ENCODE results near the gene CCT7. TPM values are rescaled to one million over a fixed set of nuclear protein-coding genes. Genes with fewer than 3 reads are reported as not detected.
A peak's percentile ranks its signal among the peaks of the same experiment; 100 is the strongest.

Gene CCT7
- total RNA-seq, 2 donors from 2014 or later: 417 to 436 TPM

DNA sequence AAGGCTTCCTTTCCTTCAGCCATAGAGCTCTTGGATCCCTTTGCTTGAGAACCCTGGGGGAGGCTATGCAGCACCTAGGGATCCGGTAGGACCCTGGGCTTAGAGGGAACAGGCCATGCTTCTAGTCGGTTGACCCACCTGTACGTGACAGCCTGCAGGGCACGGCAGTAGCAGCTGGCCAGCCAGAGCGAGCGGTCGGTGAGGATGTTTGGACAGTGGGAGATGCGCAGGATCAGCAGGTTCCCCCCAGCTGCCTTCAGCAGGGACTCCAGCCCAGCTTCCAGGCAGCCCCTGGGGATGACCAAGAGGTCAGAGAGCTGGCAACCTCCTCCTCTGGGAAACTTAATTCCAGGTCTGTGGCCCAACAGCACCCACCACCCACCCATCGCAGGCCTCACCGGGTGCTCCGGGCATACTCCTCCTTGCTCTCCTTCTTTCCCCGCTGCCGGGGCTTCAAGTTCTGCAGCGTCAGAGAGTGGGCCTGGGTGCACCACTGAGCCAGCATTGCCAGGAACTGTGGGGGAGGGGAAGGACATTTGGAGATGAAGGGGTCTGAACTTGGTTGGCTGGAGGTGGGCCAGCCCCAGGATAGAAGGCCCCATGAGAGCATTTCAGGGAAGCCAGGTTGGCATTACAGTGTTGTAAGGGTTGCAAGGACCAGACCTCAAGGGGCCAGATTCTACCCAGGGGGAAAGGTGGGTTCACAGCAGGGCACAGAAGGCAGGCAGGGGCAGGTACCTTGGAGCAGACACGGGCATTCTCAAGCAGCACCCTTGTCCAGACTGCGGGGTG is 29.6 kb downstream of the CCT7 start:
- peaks cover 12 to 13% of the 10 kb centered on the region in 2 donors for H3K4me1 Mint-ChIP-seq (ENCODE audit: low read depth in 2 of 2)
- H3K27ac Mint-ChIP-seq: no peak overlapping the region
- no peak overlapping the region for H3K4me3 Mint-ChIP-seq
- H3K9me3 Mint-ChIP-seq: no peaks in the 10 kb centered on the region
- H3K36me3 Mint-ChIP-seq: peaks cover 6% of the 10 kb centered on the region
- ATAC-seq (no peak), DNase-seq (ENCODE audit: low spot score) (no peak)
- H3K27me3 Mint-ChIP-seq: no peaks in the 10 kb centered on the region

GRCh38 chr2:73264332-73264606 is 30.2 kb downstream of the CCT7 start:
- peaks cover 6% of the 10 kb centered on the region for H3K36me3 Mint-ChIP-seq
- H3K27me3 Mint-ChIP-seq: no peaks in the 10 kb centered on the region
- ATAC-seq (no peak), DNase-seq (ENCODE audit: low spot score) (no peak)
- H3K4me1 Mint-ChIP-seq (ENCODE audit: low read depth in 2 of 2): peaks cover 12 to 13% of the 10 kb centered on the region in 2 donors
- no peak overlapping the region for H3K4me3 Mint-ChIP-seq
- H3K27ac Mint-ChIP-seq: no peak overlapping the region
- no peaks in the 10 kb centered on the region for H3K9me3 Mint-ChIP-seq

GRCh38 chr2:73264783-73265182 is 30.7 kb downstream of the CCT7 start:
- ATAC-seq (no peak), DNase-seq (ENCODE audit: low spot score) (no peak)
- Mint-ChIP-seq H3K27me3 (no peaks in the 10 kb centered on the region), H3K4me1 (ENCODE audit: low read depth in 2 of 2) (peaks cover 13% of the 10 kb centered on the region in 2 donors), H3K36me3 (peaks cover 6% of the 10 kb centered on the region), H3K4me3 (no peak overlapping the region), H3K9me3 (no peaks in the 10 kb centered on the region), H3K27ac (no peak overlapping the region)

DNA sequence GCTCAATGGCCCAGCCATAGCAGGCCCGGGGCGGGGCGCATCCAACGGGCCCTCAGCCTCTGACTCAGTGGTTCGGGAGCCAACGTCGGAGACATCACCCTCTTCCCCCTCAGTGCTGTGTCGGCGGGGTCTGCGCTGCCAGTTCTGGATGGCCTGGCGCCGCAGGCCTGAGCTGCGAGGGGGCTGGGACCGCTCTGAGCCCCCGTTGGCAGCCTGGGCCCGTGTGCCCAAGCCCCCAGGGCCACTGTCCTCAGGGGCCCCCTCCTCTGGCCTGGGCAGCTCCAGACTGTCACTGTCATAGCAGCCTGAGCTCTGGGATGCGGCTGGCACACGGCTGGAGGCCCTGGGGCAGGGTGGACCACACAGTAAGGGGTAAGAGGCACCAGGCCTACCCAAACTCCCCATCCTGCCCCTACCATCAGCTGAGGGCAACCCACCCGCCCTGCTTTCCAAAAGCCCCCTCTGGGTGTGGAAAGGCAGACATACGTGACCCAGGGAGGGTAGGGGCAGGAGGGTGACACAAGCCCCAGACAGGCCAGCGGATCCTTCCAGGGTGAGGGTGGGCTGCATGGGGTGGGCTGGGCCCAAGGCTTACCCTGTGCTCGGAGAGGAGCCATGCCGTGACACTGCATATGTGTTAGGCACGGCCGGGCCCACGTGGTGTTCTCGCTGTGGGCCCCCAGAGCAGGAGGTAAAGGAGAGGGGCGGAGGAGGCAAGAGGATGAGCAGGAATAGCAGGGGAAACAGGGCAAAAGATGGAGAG is 31.4 kb downstream of the CCT7 start:
- Mint-ChIP-seq H3K36me3 (peaks cover 6% of the 10 kb centered on the region), H3K4me3 (no peak overlapping the region), H3K27ac (no peak overlapping the region), H3K4me1 (ENCODE audit: low read depth in 2 of 2) (peaks cover 13 to 16% of the 10 kb centered on the region in 2 donors), H3K27me3 (peaks cover 0 to 3% of the 10 kb centered on the region in 2 donors), H3K9me3 (no peaks in the 10 kb centered on the region)
- DNase-seq (ENCODE audit: low spot score) (no peak), ATAC-seq (no peak)

GRCh38 chr2:73266061-73266901 is 32.2 kb downstream of the CCT7 start:
- Mint-ChIP-seq H3K4me1 (ENCODE audit: low read depth in 2 of 2) (peaks cover 13 to 16% of the 10 kb centered on the region in 2 donors), H3K4me3 (no peak overlapping the region), H3K36me3 (peaks cover 6% of the 10 kb centered on the region), H3K27ac (no peak overlapping the region), H3K9me3 (no peaks in the 10 kb centered on the region), H3K27me3 (peaks cover 0 to 3% of the 10 kb centered on the region in 2 donors)
- DNase-seq (ENCODE audit: low spot score) (no peak), ATAC-seq (no peak)

DNA sequence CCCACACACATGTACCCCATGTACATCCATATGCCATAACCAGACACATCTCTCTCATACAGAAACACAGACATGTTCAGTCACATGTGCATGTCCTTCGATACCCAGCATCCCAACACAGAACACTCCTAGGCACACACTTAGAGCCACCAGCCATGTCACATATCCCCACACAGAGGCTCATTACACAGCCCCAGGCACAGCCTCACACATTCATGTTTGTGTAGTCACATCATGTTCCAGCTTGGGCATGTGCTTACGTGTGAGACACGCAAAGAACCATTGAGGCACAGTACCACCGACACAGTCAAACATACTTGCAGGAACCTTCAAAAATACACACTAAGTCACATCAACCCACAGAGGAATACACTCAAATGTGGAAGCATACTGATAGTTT is 32.9 kb downstream of the CCT7 start:
- DNase-seq (ENCODE audit: low spot score) (no peak), ATAC-seq (no peak)
- Mint-ChIP-seq H3K4me1 (ENCODE audit: low read depth in 2 of 2) (peaks cover 13 to 16% of the 10 kb centered on the region in 2 donors), H3K27me3 (peaks cover 0 to 3% of the 10 kb centered on the region in 2 donors), H3K27ac (no peak overlapping the region), H3K36me3 (peaks cover 6% of the 10 kb centered on the region), H3K9me3 (no peaks in the 10 kb centered on the region), H3K4me3 (no peak overlapping the region)

DNA sequence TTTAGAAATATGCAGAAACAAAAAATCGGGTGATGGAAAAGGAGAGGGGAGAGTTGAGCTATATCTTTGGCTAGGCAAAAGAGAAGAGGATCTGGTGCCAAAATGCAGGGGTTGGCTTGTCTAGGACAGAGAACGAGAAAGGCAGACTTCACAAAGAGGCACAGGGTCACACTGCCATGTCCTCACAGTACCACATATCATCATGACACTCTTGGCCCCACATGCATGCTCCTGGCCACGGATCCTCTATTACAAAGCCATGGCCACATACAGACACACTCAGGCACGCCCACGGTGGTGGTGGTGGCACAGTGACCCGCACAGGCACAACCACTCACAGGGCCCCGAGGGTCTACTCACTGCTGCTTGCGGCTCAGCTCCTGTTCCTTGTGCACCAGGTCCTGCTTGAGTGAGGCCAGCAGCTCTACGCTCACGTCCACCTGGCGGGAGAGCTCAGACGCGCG is 34.3 kb downstream of the CCT7 start:
- ATAC-seq (no peak), DNase-seq (ENCODE audit: low spot score) (no peak)
- Mint-ChIP-seq H3K4me3 (peak overlapping the region; percentile 67), H3K4me1 (ENCODE audit: low read depth in 2 of 2) (peaks cover 13 to 16% of the 10 kb centered on the region in 2 donors), H3K27ac (no peak overlapping the region), H3K9me3 (no peaks in the 10 kb centered on the region), H3K36me3 (peaks cover 6% of the 10 kb centered on the region), H3K27me3 (peaks cover 0 to 3% of the 10 kb centered on the region in 2 donors)

- no peak overlapping the region for H3K4me3 Mint-ChIP-seq
- ATAC-seq (peak; percentile 87 to 90), DNase-seq (ENCODE audit: low spot score) (peak; percentile 78)
- H3K27me3 Mint-ChIP-seq: peaks cover 0 to 3% of the 10 kb centered on the region in 2 donors
- H3K4me1 Mint-ChIP-seq (ENCODE audit: low read depth in 2 of 2): peaks cover 13 to 16% of the 10 kb centered on the region in 2 donors
- no peak overlapping the region for H3K27ac Mint-ChIP-seq
- H3K9me3 Mint-ChIP-seq: no peaks in the 10 kb centered on the region
- peaks cover 6% of the 10 kb centered on the region for H3K36me3 Mint-ChIP-seq
Measured at GRCh38 chr2:73268830-73269685, 35.0 kb downstream of the CCT7 start.

DNA sequence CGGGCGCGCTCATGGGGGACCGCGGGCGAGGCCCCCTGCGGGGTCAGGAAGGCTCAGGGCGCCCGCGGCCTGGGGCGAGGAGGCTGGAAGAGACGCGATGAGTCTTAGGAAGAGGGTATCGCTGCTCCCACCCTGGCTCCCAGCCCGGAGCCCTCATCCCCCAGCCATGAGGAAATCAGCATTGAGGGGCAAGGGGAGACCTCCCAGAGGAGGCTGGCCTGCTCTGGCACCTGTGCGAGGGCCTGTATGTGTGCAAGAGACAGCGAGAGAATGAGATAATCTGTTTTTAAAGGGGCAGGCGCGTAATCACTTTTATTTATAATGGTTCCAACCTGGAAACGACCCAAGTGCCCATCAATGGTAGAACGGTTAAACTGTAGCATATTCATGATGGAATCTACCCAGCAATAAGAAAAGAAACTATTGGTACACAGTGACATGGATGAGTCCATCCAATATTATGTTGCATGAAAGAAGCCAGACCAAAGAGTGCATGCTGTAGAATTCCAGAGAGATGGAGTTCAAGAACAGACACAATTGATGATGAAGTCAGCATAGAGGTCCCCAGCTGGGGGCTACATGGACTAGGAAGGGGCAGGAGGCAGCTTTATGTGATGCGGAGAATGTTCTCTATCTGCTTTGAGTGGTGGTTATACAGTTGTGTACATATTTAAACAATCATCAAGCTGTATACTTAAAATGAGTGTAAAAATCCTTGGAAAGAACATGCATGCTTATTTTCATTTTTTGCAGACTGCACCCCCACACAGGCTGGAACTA is 35.8 kb downstream of the CCT7 start:
- Mint-ChIP-seq H3K27ac (no peak overlapping the region), H3K4me1 (ENCODE audit: low read depth in 2 of 2) (peaks cover 13 to 16% of the 10 kb centered on the region in 2 donors), H3K4me3 (no peak overlapping the region), H3K27me3 (peaks cover 0 to 3% of the 10 kb centered on the region in 2 donors), H3K36me3 (peaks cover 6% of the 10 kb centered on the region), H3K9me3 (no peaks in the 10 kb centered on the region)
- no peak for DNase-seq (ENCODE audit: low spot score)
- ATAC-seq: no peak

- no peaks in the 10 kb centered on the region for H3K9me3 Mint-ChIP-seq
- DNase-seq (ENCODE audit: low spot score) (peak; percentile 20), ATAC-seq (no peak)
- H3K27ac Mint-ChIP-seq: no peak overlapping the region
- peaks cover 0 to 3% of the 10 kb centered on the region in 2 donors for H3K27me3 Mint-ChIP-seq
- H3K36me3 Mint-ChIP-seq: peaks cover 6% of the 10 kb centered on the region
- H3K4me1 Mint-ChIP-seq (ENCODE audit: low read depth in 2 of 2): peaks cover 9 to 11% of the 10 kb centered on the region in 2 donors
- no peak overlapping the region for H3K4me3 Mint-ChIP-seq
Measured at GRCh38 chr2:73272270-73272669, 38.2 kb downstream of the CCT7 start.

DNA sequence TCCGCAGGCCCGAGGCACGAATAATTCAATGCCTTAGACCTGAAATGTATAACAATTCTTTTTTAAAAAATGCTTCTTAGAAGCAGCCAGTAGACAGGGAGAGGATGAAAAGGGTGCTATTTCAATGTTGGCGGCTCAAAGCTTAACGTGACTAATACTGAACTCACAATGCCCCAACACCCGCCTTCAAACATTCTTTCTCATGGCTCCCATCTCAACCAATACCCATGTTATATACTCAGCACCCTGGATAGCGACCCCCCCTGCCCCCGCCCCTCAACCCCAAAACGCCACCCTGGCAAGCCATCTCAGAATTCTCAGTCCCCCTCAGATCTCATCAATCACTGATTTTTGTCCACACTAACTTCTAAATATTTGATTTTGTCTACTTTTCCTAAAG is 45.7 kb downstream of the CCT7 start:
- H3K36me3 Mint-ChIP-seq: no peaks in the 10 kb centered on the region
- H3K4me1 Mint-ChIP-seq (ENCODE audit: low read depth in 2 of 2): peaks cover 5 to 11% of the 10 kb centered on the region in 2 donors
- ATAC-seq (no peak), DNase-seq (ENCODE audit: low spot score) (no peak)
- H3K4me3 Mint-ChIP-seq: no peak overlapping the region
- H3K27ac Mint-ChIP-seq: no peak overlapping the region
- H3K9me3 Mint-ChIP-seq: no peaks in the 10 kb centered on the region
- H3K27me3 Mint-ChIP-seq: no peaks in the 10 kb centered on the region

DNA sequence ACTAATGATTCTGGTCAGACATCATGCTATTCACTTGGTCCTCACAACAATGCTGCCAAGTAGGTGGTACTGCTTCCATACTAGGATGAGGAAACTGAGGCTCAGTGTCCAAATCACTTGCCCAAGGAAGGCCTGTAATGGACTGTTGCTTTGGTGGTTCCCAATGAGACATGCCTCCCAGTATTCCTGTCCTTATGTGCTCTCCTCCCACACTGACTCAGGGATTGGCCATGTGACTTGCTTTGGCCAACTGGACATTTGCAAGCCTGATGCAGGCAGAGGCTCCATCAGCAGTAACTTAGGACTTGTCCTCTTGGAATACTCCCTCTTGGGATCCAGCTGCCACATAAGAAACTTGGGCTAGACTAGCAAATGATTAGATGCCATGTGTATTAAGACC is 47.1 kb downstream of the CCT7 start:
- ATAC-seq: no peak
- no peak for DNase-seq (ENCODE audit: low spot score)
- Mint-ChIP-seq H3K36me3 (no peaks in the 10 kb centered on the region), H3K27ac (no peak overlapping the region), H3K4me1 (ENCODE audit: low read depth in 2 of 2) (peaks cover 15 to 23% of the 10 kb centered on the region in 2 donors), H3K27me3 (no peaks in the 10 kb centered on the region), H3K9me3 (no peaks in the 10 kb centered on the region), H3K4me3 (no peak overlapping the region)
